Liver (tissue), 9 donors: Measurements from ENCODE around the gene SLC35C1. TPM values are rescaled to one million over a fixed set of nuclear protein-coding genes. Genes with fewer than 3 reads are reported as not detected.
"Not testable (repeated sequence)": the region's sequence is repeated elsewhere in the genome, so short reads cannot be mapped to it uniquely, and the experiment has no call there.

Source experiments
- DNase-seq: peaks from one replicate; pipeline ENCODE4 v3.0.0-alpha.2; 2017; ENCODE audit warnings: low spot score
- H3K27ac ChIP-seq, 2 donors: one replicate each; pipeline ENCODE4 v1.7.0; 2013; ENCODE audit warnings: inconsistent platforms in 2 of 2, low read length in 2 of 2, control low read depth in 1 of 2, low read depth in 1 of 2, mild to moderate bottlenecking in 1 of 2
- H3K27me3 ChIP-seq, 4 donors: one replicate each; pipeline versions ENCODE4 v1.6.1 to v1.7.0; 2013; ENCODE audit warnings: low read length in 3 of 4, inconsistent platforms in 1 of 4, mild to moderate bottlenecking in 1 of 4, moderate library complexity in 1 of 4; ENCODE audit not compliant: control insufficient read depth in 4 of 4, insufficient read depth in 4 of 4
- H3K36me3 ChIP-seq, 4 donors: one replicate each; pipeline versions ENCODE4 v1.6.1 to v1.7.0; 2013; ENCODE audit warnings: low read length in 3 of 4, mild to moderate bottlenecking in 3 of 4, low read depth in 1 of 4, moderate library complexity in 1 of 4; ENCODE audit not compliant: control insufficient read depth in 4 of 4, insufficient read depth in 3 of 4
- H3K4me1 ChIP-seq, 4 donors: one replicate each; pipeline versions ENCODE4 v1.6.1 to v1.7.0; 2013; ENCODE audit warnings: low read length in 3 of 4, mild to moderate bottlenecking in 3 of 4, moderate library complexity in 1 of 4; ENCODE audit not compliant: control insufficient read depth in 4 of 4, insufficient read depth in 4 of 4
- H3K4me3 ChIP-seq, 3 donors: one replicate each; pipeline versions ENCODE4 v1.6.1 to v1.7.0; 2013; ENCODE audit warnings: low read length in 3 of 3, control low read depth in 1 of 3, low read depth in 1 of 3, mild to moderate bottlenecking in 1 of 3
- H3K9ac ChIP-seq, 2 donors: one replicate each; pipeline ENCODE4 v1.7.0; 2013; ENCODE audit warnings: low read length in 2 of 2, mild to moderate bottlenecking in 2 of 2, moderate library complexity in 2 of 2, control low read depth in 1 of 2, low read depth in 1 of 2
- H3K9me3 ChIP-seq, 4 donors: one replicate each; pipeline versions ENCODE4 v1.6.1 to v1.7.0; 2013; ENCODE audit warnings: low read length in 3 of 4; ENCODE audit not compliant: control insufficient read depth in 4 of 4
- ATF3 ChIP-seq: IDR thresholded peaks from 2 replicates; pipeline ENCODE4 v1.6.1; 2016; ENCODE audit warnings: antibody characterized with exemption
- EGR1 ChIP-seq, 2 donors: IDR thresholded peaks; 2 replicates each; pipeline ENCODE4 v1.6.1; 2016 to 2018; ENCODE audit warnings: antibody characterized with exemption in 2 of 2, low read depth in 2 of 2
- FOXA1 ChIP-seq: IDR thresholded peaks from 2 replicates; pipeline ENCODE4 v1.6.1; 2016; ENCODE audit warnings: antibody characterized with exemption
- FOXA2 ChIP-seq: IDR thresholded peaks from 2 replicates; pipeline ENCODE4 v1.6.1; 2016; ENCODE audit warnings: antibody characterized with exemption
- GABPA ChIP-seq, 2 donors: IDR thresholded peaks in 1 of 2; conservative IDR thresholded peaks in 1 of 2; 2 replicates each; pipeline ENCODE4 v1.6.1; 2016; ENCODE audit warnings: antibody characterized with exemption in 2 of 2, mild to moderate bottlenecking in 1 of 2, moderate library complexity in 1 of 2
- HNF4G ChIP-seq: IDR thresholded peaks from 2 replicates; pipeline ENCODE4 v1.6.1; 2016; ENCODE audit warnings: antibody characterized with exemption
- JUND ChIP-seq, 2 donors: IDR thresholded peaks; 2 replicates each; pipeline ENCODE4 v1.6.1; 2016; ENCODE audit warnings: antibody characterized with exemption in 2 of 2
- NR2F2 ChIP-seq: IDR thresholded peaks from 2 replicates; pipeline ENCODE4 v1.6.1; 2016; ENCODE audit warnings: antibody characterized with exemption
- REST ChIP-seq: IDR thresholded peaks from 2 replicates; pipeline ENCODE4 v1.6.1; 2016; ENCODE audit warnings: antibody characterized with exemption, mild to moderate bottlenecking
- SP1 ChIP-seq: IDR thresholded peaks from 2 replicates; pipeline ENCODE4 v1.6.1; 2018; ENCODE audit warnings: antibody characterized with exemption, mild to moderate bottlenecking
- TAF1 ChIP-seq: conservative IDR thresholded peaks from 2 replicates; pipeline ENCODE4 v1.6.1; 2016; ENCODE audit warnings: antibody characterized with exemption, mild to moderate bottlenecking
- YY1 ChIP-seq: IDR thresholded peaks from 2 replicates; pipeline ENCODE4 v1.6.1; 2016; ENCODE audit warnings: antibody characterized with exemption, mild to moderate bottlenecking
- WGBS: extraction: QIAGEN DNeasy Blood & Tissue Kit; methylation state at CpG from one replicate; pipeline ENCODE4 v1.1.7; 2013; 5-methylcytosine and 5-hydroxymethylcytosine counted together
- polyA plus RNA-seq, 2 donors: library from polyadenylated mRNA; stranded (reverse) in 1 of 2; unstranded in 1 of 2; fragments of 200-250 nt in 1 of 2; fragments of >200 nt in 1 of 2; fragmentation: Nextera tagmentation in 1 of 2; extraction: Ambion mirVana in 1 of 2; gene quantifications; one replicate each; pipeline versions ENCODE4 v1.2.1 to v1.2.3, GENCODE V29; 2013 to 2015
- total RNA-seq, 2 donors: library from RNA; depleted of rRNA; stranded (reverse); fragments of >200 nt; gene quantifications; one replicate each; pipeline ENCODE4 v1.2.3, GENCODE V29; 2014
- TF ChIP-seq, protein P1 (sequence below): IDR thresholded peaks from 2 replicates; pipeline ENCODE4 v1.6.1; 2016; ENCODE audit warnings: antibody characterized with exemption
- TF ChIP-seq, protein P2 (sequence below): IDR thresholded peaks from 2 replicates; pipeline ENCODE4 v1.6.1; 2016; ENCODE audit warnings: antibody characterized with exemption
- donor health status: healthy.
- donor health status: healthy.
- donor health status: healthy.
- donor health status: healthy.
- donor health status: healthy.

The SLC35C1 gene
- total and polyA plus RNA-seq, 4 donors, result 2.5 to 82.0 (median 46.1) TPM

- H3K9me3 ChIP-seq, result no peaks in the 10 kb centered on the region
- 45% methylated on average over 4 of the region's 4 CpGs for WGBS
- no peaks in the 10 kb centered on the region for H3K27me3 ChIP-seq
- TF ChIP-seq HNF4G (no peak), SP1 (no peak), JUND (IDR thresholded peaks at IDR 0.05) (no peak), GABPA (IDR thresholded peaks at IDR 0.05 in 1 of 2, conservative IDR thresholded peaks at IDR 0.05 in 1 of 2) (no peak), FOXA2 (no peak), NR2F2 (no peak), TAF1 (no peak), EGR1 (IDR thresholded peaks at IDR 0.05; ENCODE audit: low read depth in 2 of 2) (no peak), YY1 (no peak), REST (no peak), FOXA1 (no peak), ATF3 (no peak)
- TF ChIP-seq, protein P1, sequence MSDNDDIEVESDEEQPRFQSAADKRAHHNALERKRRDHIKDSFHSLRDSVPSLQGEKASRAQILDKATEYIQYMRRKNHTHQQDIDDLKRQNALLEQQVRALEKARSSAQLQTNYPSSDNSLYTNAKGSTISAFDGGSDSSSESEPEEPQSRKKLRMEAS, result no peak
- TF ChIP-seq, protein P2, sequence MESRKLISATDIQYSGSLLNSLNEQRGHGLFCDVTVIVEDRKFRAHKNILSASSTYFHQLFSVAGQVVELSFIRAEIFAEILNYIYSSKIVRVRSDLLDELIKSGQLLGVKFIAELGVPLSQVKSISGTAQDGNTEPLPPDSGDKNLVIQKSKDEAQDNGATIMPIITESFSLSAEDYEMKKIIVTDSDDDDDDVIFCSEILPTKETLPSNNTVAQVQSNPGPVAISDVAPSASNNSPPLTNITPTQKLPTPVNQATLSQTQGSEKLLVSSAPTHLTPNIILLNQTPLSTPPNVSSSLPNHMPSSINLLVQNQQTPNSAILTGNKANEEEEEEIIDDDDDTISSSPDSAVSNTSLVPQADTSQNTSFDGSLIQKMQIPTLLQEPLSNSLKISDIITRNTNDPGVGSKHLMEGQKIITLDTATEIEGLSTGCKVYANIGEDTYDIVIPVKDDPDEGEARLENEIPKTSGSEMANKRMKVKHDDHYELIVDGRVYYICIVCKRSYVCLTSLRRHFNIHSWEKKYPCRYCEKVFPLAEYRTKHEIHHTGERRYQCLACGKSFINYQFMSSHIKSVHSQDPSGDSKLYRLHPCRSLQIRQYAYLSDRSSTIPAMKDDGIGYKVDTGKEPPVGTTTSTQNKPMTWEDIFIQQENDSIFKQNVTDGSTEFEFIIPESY, result no peak
- no peak overlapping the region for H3K9ac ChIP-seq
- H3K4me3 ChIP-seq, result peak overlapping the region; percentile 55 to 97 (median 88)
- H3K4me1 ChIP-seq, result peaks cover 9 to 37% (median 27%) of the 10 kb centered on the region in 4 donors
- H3K27ac ChIP-seq, result no peak overlapping the region
- H3K36me3 ChIP-seq, result peaks cover 10 to 42% (median 20%) of the 10 kb centered on the region in 4 donors
- DNase-seq, result no peak
These were observed 2.9 kb downstream of the SLC35C1 start for GRCh38 chr11:45807792-45808238.

DNA sequence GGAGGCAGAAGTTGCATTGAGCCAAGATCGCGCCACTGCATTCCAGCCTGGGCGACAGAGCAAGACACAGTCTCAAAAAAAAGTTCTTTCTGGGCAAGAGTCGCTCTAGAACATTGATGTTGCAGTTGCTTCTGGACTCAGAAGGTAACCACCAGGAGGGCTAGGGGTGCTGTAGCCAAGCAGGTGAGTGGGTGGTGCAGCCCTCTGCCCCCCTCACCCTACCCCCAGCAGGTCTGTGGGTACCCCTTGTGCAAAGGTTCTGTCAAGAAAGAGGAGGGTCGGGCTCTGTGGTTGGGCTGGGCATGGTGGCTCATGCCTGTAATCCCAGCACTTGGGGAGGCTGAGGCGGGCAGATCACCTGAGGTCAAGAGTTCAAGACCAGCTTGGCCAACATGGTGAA, 3.5 kb downstream of the SLC35C1 start:
- H3K9me3 ChIP-seq, DNase-seq, H3K4me3 ChIP-seq, H3K27ac ChIP-seq, H3K27me3 ChIP-seq, H3K9ac ChIP-seq: not testable (repeated sequence)
- Histone ChIP-seq H3K36me3 (peaks cover 10 to 42% (median 20%) of the 10 kb centered on the region in 4 donors), H3K4me1 (peaks cover 8 to 36% (median 26%) of the 10 kb centered on the region in 4 donors)
- WGBS, result 95% methylated on average over 6 of the region's 6 CpGs
